ENCODE data around the gene COL23A1. TPM values are rescaled to one million over a fixed set of nuclear protein-coding genes. Genes with fewer than 3 reads are reported as not detected.

Gene COL23A1
- total RNA-seq, 4 donors from 2014 or later, result 2.5 to 3.4 (median 3.0) TPM

DNA sequence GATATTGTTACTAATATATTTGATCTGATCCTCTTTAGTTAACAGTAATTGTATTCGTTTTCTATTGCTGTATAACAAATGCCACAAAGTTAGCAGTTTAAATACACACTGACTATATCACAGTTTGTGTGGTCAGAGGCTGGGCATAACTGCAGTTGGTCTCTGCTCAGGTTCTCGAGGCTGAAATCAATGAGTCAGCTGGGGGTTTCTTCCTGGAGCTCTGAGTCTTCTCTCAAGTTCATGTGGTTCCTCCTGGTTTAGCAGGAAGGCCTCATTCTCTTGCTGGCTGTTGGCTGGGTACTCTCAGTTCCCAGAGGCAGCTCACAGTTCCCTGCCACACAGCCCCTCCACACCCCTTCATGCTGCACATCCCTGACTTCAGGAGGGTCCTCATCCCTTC lies 20.7 kb downstream of the COL23A1 start:
- H3K4me3 ChIP-seq (ENCODE audit: low read depth, poor library complexity, severe bottlenecking), result no peak overlapping the region
- TF ChIP-seq, protein P1, sequence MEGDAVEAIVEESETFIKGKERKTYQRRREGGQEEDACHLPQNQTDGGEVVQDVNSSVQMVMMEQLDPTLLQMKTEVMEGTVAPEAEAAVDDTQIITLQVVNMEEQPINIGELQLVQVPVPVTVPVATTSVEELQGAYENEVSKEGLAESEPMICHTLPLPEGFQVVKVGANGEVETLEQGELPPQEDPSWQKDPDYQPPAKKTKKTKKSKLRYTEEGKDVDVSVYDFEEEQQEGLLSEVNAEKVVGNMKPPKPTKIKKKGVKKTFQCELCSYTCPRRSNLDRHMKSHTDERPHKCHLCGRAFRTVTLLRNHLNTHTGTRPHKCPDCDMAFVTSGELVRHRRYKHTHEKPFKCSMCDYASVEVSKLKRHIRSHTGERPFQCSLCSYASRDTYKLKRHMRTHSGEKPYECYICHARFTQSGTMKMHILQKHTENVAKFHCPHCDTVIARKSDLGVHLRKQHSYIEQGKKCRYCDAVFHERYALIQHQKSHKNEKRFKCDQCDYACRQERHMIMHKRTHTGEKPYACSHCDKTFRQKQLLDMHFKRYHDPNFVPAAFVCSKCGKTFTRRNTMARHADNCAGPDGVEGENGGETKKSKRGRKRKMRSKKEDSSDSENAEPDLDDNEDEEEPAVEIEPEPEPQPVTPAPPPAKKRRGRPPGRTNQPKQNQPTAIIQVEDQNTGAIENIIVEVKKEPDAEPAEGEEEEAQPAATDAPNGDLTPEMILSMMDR (IDR thresholded peaks at IDR 0.05), result no peak
- TF ChIP-seq POLR2A (IDR thresholded peaks at IDR 0.05), result no peak
- no peak for DNase-seq (ENCODE audit: low spot score in 2 of 2)
- WGBS, 2 donors, result 47 to 84% methylated on average over 2 of the region's 2 CpGs
- intact Hi-C loops (cut with DNase I; ENCODE audit: low total_unique reads), result no loop called here

DNA sequence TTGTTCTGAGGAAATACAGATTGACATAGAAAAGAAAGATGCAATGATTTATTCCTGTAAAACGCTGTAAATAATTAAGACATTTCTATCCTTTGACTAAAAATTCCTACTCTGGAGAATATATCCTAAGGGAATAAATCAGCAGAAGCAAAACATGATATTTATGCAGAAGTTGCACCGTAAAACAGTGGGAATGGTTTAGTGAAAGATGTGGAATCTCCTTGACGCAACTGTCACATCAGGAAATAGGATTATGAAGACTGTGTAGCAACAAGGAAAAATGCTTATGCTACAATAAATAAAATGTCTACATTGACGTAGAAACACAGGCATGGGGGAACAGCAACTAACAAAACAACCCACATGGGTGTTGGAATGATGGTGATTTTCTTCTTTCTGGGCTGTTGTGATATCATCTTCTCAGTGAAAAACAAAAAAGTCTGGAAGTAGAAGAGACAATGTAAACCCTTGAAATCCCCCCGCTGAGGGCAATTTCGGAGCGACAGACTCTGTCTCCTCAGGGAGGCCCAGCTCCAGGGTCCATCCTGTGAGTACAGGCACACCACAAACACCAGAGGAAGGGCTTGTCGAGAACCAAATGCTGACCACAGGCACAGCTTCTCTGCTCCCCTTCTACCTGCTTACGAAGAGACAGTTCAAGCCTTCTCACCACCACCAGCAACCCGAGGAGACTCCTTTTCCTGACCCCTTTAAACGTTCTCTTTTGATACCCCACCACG lies 25.2 kb downstream of the COL23A1 start:
- TF ChIP-seq, protein P1 (IDR thresholded peaks at IDR 0.05), result no peak
- no peak for TF ChIP-seq POLR2A (IDR thresholded peaks at IDR 0.05)
- intact Hi-C loops (cut with DNase I; ENCODE audit: low total_unique reads), result no loop called here
- H3K4me3 ChIP-seq (ENCODE audit: low read depth, poor library complexity, severe bottlenecking), result no peak overlapping the region
- DNase-seq (ENCODE audit: low spot score in 2 of 2), result no peak
- 55 to 57% methylated on average over 12 of the region's 12 CpGs for WGBS, 2 donors

DNA sequence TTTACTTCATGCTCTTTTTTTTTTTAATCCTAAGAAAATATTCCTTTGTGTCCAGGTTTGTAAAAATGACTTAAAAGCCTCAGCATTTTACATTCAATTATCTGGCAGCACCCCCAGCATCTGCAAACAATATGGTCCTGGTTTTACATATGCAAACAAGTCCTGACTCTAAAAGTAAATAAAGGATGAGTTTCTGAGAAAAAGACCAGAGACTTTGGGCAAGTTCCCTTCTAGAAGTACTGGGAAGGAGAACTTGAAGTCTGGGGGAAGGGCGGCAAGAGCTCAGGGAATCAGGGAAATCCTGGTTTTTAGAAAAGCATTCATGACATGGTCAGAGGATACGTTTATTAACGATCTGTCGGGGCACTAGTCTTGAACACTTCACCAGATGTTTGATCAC lies 25.8 kb downstream of the COL23A1 start:
- intact Hi-C loops (cut with DNase I; ENCODE audit: low total_unique reads), result no loop called here
- 17 to 18% methylated on average over 4 of the region's 4 CpGs for whole genome bisulfite sequencing, 2 donors

DNA sequence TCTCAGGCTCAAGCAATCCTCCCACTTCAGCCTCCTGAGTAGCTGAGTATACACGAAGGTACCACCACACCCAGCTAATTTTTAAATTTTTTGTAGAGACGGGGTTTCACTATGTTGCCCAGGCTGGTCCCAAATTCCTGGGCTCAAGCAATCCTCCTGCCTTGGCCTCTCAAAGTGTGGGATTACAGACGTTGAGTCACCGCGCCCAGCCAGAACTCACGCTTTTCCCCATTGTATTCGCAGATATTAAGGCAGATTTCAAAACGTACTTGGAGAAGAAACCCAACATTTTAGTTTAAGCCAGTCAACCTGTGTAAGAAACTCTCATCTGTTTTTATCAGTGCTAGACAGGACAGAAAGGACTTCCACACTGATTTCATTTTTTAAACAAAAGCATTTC lies 26.6 kb downstream of the COL23A1 start:
- DNase-seq (ENCODE audit: low spot score in 2 of 2), result no peak
- TF ChIP-seq, protein P1 (IDR thresholded peaks at IDR 0.05), result no peak
- intact Hi-C loops (cut with DNase I; ENCODE audit: low total_unique reads), result no loop called here
- no peak overlapping the region for H3K4me3 ChIP-seq (ENCODE audit: low read depth, poor library complexity, severe bottlenecking)
- WGBS, 2 donors, result 81 to 87% methylated on average over 8 of the region's 8 CpGs

More for the DNA sequence above, 25.8 kb downstream of the COL23A1 start:
- no peak for DNase-seq (ENCODE audit: low spot score in 2 of 2)
- no peak overlapping the region for H3K4me3 ChIP-seq (ENCODE audit: low read depth, poor library complexity, severe bottlenecking)
- TF ChIP-seq, protein P1 (IDR thresholded peaks at IDR 0.05), result no peak
- TF ChIP-seq POLR2A (IDR thresholded peaks at IDR 0.05), result no peak

DNA sequence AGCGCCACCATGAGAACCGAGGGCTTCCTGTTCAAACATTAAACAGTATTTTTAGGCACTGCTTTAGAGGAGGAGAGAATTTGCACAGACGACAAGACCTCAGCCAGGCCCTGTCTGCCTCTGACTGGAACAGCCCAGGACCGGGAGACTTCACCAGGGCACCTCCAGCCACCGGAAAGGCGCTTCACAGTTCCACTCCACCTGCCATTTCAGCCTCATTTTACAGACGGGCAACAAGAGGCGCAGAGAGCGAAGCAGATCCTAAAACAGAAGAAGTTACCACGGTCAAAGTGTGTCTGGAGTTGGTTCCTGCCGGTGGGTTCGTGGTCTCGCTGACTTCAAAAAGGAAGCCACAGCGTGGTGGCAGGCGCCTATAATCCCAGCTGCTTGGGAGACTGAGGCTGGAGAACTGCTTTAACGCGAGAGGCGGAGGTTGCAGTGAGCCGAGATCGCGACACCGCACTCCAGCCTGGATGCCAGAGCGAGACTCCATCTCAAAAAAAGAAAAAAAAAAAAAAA lies 28.4 kb downstream of the COL23A1 start:
- WGBS, 2 donors, result 86 to 91% methylated on average over 23 of the region's 23 CpGs
- H3K4me3 ChIP-seq (ENCODE audit: low read depth, poor library complexity, severe bottlenecking), result no peak overlapping the region
- intact Hi-C loops (cut with DNase I; ENCODE audit: low total_unique reads), result no loop called here
- no peak for TF ChIP-seq POLR2A (IDR thresholded peaks at IDR 0.05)
- TF ChIP-seq, protein P1 (IDR thresholded peaks at IDR 0.05), result no peak
- DNase-seq (ENCODE audit: low spot score in 2 of 2), result no peak

Measured in lower leg skin (tissue), 4 donors.